Measurements from ENCODE around the gene EIF2S2.

EIF2S2 gene

GRCh38 chr20:34088305-34089174 is 23.5 kb downstream of the EIF2S2 start:
- DNase-seq = no peak

DNA sequence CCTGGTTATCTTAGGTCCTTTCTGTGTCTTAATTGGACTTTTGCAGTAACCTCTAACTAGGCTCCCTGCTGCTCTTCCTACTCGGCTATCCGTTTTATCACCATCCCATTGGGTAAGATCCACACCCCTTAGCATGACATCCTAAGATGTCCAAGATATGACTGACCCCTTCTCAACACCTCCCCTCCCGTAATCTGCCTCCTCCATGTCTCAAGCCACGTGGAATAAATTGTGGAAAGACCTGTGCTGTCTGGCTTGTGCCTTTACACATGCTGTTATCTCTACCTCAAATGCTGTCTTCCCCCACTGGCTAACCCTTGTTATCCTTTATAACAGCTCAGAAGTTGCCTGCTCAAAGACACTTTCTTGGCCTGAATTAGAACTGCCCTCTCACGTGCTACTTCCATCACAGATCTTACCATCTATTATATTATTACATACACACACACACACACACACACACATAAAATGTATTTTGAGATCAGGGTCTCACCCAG is 26.5 kb downstream of the EIF2S2 start:
- no peak for DNase-seq

DNA sequence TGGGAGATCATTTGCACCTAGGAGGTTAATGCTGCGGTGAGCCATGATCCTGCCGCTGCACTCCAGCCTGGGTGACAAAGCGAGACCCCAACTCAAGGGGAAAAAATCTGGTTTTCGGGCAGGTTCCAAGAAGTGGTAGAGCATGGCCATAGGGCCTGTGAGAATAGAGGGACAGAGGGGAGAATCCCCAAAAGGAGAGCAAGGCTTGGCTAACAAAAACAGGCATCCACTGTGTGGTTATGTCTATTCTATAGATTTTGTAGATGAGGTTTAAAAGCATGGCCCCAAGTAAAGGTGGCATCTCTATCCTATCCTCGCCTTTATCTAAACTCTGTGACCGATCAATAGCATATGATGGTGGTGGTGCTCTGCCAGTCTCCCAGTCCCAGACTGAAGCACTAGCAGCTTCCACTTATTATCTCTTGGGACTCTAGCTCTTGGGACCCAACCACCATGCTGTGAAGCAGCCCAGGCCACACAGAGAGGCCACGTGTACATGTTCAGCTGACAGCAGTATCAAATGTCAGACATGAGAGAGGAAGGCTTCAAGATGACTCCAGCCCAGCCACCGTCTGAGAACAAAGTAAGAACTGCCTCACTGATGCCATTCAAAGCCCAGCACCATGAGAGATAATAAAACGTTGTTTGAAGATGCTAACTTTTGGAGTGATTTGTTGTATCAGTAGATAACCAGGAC is 27.7 kb downstream of the EIF2S2 start:
- DNase-seq = no peak

DNA sequence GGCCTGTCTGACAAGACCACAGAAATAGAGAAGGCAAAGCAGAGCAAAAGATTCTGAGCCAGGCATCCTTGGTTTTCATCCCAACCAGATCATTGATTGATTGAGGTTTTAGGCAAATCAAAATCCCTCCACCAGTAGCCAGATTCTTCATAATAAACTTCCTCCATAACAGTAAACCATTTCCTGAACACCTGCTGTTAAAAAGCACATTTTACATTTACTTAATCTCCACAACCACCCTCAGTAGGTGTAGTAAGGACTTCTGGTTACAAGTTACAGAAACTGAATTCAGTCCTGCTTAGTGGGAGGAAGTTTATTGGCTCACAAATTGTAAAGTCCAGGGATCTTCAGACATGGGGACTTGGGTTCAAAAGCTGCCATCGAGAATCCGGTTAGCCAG is 28.3 kb downstream of the EIF2S2 start:
- no peak for DNase-seq

DNA sequence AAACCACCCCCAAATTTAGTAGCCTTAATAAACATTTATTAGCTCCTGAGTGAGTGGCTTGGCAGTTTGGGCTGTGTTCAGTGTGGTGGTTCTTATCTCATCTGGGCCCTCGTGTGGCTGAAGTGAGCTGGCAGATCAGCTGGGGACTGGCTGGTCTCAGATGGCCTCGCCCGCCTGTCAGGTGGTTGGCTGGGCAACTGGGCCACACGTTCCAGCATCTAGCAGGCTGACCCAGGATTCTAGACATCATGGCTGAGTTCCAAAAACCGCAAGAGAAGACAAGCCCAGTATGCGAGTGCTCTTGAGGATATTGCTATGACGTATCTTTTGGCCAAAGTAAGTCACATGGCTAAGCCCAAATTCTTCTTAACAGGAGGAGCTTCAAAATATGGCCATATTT is 28.9 kb downstream of the EIF2S2 start:
- no peak for DNase-seq

- DNase-seq = no peak
These were observed 29.7 kb downstream of the EIF2S2 start for GRCh38 chr20:34082232-34082887.

DNA sequence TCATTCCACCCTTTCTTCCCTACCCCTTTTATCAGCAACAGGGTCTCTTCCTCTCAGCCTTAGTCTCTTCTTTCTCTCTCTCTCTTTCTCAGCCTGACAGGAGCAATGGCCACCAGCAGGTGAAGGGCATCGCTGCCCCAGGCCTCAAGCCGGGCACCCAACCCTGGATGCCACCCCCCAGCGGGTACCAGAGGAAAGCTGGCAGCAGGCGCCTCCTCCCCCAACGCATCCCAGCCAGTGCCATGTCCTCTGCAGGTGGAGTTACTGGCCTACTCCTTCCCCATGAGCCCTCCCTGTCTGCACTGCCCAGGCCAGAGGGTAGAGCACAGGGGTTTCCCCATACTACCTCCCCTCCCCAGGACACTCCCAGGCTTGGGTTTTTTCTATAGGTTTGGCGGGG is 32.2 kb downstream of the EIF2S2 start:
- no peak for DNase-seq

DNA sequence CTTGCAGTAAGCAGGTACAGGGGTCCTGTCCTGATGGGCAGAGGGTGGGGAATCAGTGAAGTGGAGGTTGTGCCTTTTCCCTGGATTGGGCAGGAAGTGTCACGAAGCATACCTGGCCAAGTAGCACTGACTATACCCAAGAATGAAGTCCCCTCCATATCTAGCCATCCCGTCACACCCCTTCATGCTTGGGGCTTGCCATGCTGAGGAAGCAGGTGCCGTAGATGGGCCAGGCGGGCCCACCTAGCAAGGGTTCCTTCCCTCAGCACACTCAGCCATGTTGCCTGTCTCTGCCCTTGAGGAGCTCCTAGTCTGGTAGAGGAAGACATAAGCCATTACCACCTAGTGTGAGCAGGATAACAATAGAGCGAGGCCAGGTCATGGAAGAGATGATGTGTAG is 33.5 kb downstream of the EIF2S2 start:
- no peak for DNase-seq

- no peak for DNase-seq
These were observed 35.1 kb downstream of the EIF2S2 start for GRCh38 chr20:34076952-34077351.

GRCh38 chr20:34075647-34076046 is 36.4 kb downstream of the EIF2S2 start:
- no peak for DNase-seq

DNA sequence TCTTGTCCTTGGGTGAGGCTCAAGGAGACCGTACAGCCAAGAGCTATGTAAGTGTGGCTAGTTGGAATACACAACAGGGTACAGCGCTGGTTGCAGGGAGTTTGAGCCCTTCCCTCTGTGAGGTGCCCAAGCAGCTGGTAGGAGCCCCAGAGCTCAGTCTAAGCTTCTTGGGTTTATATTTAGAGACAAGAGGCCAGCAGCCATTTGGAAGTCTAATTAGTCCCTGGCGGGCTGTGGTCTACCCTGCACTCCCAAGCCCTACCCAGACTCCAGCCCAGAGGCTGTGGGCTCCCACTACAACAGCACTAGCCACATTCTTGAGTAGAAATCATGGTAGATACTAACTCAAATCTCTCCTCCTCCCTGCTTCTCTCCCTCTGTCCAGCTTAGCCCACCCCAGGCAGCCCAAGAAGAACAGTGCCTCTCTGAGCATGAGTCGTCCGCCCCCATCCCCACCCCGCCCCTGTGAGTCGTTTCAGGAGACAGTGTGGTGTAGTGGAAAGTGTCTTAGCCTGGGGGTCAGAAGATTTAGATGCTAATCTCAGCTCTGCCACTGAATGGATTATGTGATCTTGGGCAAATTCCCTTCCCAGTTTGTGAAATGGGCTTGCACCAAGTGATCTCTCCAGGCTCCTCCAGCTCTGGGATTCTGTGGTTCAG is 37.8 kb downstream of the EIF2S2 start:
- peak; percentile 24 for DNase-seq

- DNase-seq = no peak
These were observed 39.3 kb downstream of the EIF2S2 start for GRCh38 chr20:34072778-34073177.

DNA sequence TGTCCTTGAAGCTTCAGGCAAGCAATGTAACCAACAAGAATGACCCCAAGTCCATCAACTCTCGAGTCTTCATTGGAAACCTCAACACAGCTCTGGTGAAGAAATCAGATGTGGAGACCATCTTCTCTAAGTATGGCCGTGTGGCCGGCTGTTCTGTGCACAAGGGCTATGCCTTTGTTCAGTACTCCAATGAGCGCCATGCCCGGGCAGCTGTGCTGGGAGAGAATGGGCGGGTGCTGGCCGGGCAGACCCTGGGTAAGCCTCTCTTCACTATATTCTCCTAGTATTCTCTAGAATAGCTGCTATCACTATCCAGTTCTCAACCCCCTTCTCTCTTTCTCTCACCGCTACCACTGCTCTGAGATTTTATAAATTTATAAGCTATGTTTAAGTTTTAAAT is 40.0 kb downstream of the EIF2S2 start:
- no peak for DNase-seq

- DNase-seq = no peak
These were observed 41.2 kb downstream of the EIF2S2 start for GRCh38 chr20:34070859-34071258.

- DNase-seq = no peak
These were observed 42.0 kb downstream of the EIF2S2 start for GRCh38 chr20:34070079-34070439.

DNA sequence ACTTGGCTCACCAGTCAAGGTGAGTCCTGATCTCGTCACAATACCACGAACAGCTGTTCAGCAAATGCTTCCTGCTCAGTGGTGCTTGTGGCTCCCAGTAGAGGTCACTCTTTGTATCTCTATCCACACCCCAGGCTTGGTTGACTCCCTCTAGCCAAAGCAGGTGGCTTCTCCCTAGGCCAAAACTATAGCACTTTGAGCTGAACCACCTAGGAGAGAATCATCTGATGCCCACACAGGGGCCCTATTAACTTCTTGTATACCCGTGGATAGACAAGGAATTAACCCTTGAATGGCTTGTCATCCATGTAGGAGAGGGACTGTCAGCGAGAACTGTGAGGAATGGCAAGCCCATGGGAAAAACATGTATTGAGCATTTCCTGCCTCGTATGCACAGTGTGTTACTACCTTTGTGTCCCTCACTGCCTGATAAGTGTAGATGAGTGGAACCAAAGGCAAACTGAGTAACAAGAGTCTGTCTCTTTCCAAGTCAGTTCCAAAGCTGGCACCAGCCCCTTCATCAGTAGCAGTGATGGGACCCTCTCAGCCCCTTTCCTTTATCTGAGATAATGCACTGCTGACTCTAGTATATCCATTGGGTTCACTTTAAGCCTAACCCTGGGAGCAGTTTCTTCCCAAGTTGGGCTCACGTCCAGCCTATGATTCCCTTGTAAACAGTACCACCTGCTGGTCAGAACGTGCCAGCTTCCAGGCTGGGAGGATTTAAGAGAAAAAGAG is 42.5 kb downstream of the EIF2S2 start:
- DNase-seq = peak; percentile 42

DNA sequence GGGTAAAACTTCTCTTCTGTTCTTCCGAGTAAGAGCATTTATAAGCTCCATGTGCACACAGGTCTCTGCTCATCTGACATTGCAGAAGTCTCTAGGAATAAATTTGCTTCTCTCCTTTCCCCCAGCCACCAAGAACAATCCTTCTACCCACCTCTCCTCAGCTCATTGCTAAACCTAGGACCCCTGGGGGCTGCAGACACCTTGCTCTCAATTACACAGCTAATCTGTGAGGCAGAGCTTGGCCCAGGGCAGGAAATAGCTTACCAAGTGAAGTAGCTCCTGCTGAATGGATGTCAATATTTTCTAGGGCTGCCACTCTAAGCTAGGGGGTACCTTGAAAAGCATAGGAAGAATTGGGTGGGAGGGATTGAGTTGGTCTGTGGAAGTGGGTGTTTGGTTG is 44.0 kb downstream of the EIF2S2 start:
- DNase-seq = no peak

DNA sequence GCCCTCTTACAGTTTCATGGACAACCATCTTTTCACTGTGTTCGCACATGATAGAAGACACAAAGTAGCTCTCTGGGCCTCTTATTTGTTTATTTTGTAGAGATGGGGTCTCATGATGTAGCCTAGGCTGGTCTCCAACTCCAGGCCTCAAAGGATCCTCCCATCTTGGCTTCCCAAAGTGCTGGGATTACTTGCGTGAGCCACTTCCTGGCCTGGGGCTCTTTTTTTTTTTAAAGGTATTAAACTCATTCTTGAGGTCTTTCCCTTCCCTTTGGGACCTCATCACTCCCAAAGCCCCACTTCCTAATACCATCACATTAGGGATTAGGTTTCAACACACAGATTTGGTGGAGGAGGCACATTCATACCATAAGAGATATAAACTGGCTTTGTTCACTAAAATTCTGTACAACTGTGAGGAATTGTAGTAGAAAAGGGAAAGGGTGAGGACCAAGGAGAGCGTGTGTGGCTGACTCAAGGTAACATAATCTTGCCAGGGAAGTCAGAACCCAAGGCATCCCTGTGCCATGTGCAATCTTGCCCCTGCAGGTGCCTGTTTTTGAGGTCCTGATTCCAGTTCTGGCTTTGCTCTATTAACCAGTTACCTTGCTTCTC is 45.5 kb downstream of the EIF2S2 start:
- no peak for DNase-seq

DNA sequence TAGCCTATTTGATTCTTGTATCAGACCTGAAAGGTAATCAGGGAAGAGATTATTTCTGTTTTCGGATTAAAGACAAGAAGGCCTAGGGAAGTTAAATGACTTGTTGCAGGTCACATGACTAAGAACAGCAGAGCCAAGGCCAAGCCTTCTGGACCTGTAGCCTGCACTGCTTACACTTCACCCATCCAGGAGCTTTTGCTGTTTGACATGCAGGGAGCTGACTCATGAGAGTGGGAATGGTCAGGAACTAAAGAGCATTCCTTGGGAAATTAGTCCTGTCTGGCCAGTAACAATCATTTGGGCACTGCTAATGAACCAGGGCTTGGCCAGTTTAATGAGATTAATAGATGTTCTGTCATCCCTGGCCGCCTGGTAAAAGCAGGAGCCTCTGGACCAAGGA is 46.8 kb downstream of the EIF2S2 start:
- DNase-seq = no peak

- DNase-seq = no peak
These were observed 47.8 kb downstream of the EIF2S2 start for GRCh38 chr20:34064286-34064685.

- no peak for DNase-seq
These were observed 49.2 kb downstream of the EIF2S2 start for GRCh38 chr20:34062570-34063482.
